Neural cell (in vitro differentiated cells): ENCODE results near the gene BTG1. TPM values are rescaled to one million over a fixed set of nuclear protein-coding genes. Genes with fewer than 3 reads are reported as not detected.

Source experiments
- H2AFZ ChIP-seq: fragments of 200-600, 300-800 bp; sonication (generic), shearing (Covaris generic); 2 replicates; pipeline ENCODE4 v1.6.0; 2014; ENCODE audit warnings: low read depth, mild to moderate bottlenecking, antibody characterized with exemption, low read length, moderate library complexity
- H3F3A ChIP-seq: fragments of 200-600 bp; shearing (Covaris generic); 2 replicates; pipeline ENCODE4 v1.6.1; 2016; ENCODE audit warnings: mild to moderate bottlenecking, moderate library complexity, mixed read lengths, antibody characterized with exemption, low read length; ENCODE audit not compliant: insufficient read depth, poor library complexity, severe bottlenecking
- H3K27ac ChIP-seq: fragments of 200-600, 300-800 bp; sonication (generic), shearing (Covaris generic); 2 replicates; pipeline ENCODE4 v1.5.1; 2014; ENCODE audit warnings: mild to moderate bottlenecking, low read length, moderate library complexity
- H3K27me3 ChIP-seq: fragments of 300-800, 200-600 bp; sonication (generic), shearing (Covaris generic); 2 replicates; pipeline ENCODE4 v1.6.0; 2014; ENCODE audit warnings: mild to moderate bottlenecking, low read depth, low read length, moderate library complexity; ENCODE audit not compliant: insufficient read depth
- H3K36me3 ChIP-seq: fragments of 300-800, 200-600 bp; sonication (generic), shearing (Covaris generic); 2 replicates; pipeline ENCODE4 v1.5.1; 2014; ENCODE audit warnings: mild to moderate bottlenecking, antibody characterized with exemption, low read length, moderate library complexity; ENCODE audit not compliant: insufficient read depth
- H3K4me2 ChIP-seq: fragments of 300-800, 200-600 bp; sonication (generic), shearing (Covaris generic); 2 replicates; pipeline ENCODE4 v1.6.0; 2014; ENCODE audit warnings: mild to moderate bottlenecking, low read length
- H3K4me3 ChIP-seq: fragments of 300-800, 200-600 bp; sonication (generic), shearing (Covaris generic); 2 replicates; pipeline ENCODE4 v1.5.1; 2014; ENCODE audit warnings: mild to moderate bottlenecking, low read length, moderate library complexity
- H3K79me2 ChIP-seq: fragments of 200-600 bp; shearing (Covaris generic); replicated peaks from 2 replicates; pipeline ENCODE4 v1.6.0; 2014; ENCODE audit warnings: mild to moderate bottlenecking, low read length, moderate library complexity; ENCODE audit not compliant: insufficient read depth
- H3K9ac ChIP-seq: fragments of 300-800, 200-600 bp; sonication (generic), shearing (Covaris generic); 2 replicates; pipeline ENCODE4 v1.6.1; 2016; ENCODE audit warnings: mild to moderate bottlenecking, low read length, mixed read lengths
- H3K9me2 ChIP-seq: fragments of 200-600 bp; shearing (Covaris generic); 2 replicates; pipeline ENCODE4 v1.6.1; 2016; ENCODE audit warnings: mild to moderate bottlenecking, low read length, mixed read lengths; ENCODE audit not compliant: insufficient read depth
- H3K9me3 ChIP-seq: fragments of 200-600, 300-800 bp; sonication (generic), shearing (Covaris generic); 2 replicates; pipeline ENCODE4 v1.6.1; 2016; ENCODE audit warnings: mild to moderate bottlenecking, mixed run types, low read length, moderate library complexity, mixed read lengths
- H4K20me1 ChIP-seq: fragments of 200-600 bp; shearing (Covaris generic); 2 replicates; pipeline ENCODE4 v1.6.1; 2016; ENCODE audit warnings: mild to moderate bottlenecking, mixed run types; ENCODE audit not compliant: insufficient read depth
- EP300 ChIP-seq: fragments of 450-650 bp; conservative IDR thresholded peaks from 2 replicates; pipeline ENCODE4 v1.6.1; 2014; ENCODE audit warnings: antibody characterized with exemption, mild to moderate bottlenecking, moderate library complexity; ENCODE audit not compliant: poor library complexity, severe bottlenecking
- EZH2 ChIP-seq: fragments of 200-600, 300-800 bp; shearing (Covaris generic), sonication (generic); IDR thresholded peaks from 2 replicates; pipeline ENCODE4 v1.6.1; 2014; ENCODE audit warnings: antibody characterized with exemption, low read length, borderline replicate concordance, mild to moderate bottlenecking; ENCODE audit not compliant: insufficient read depth, poor library complexity, severe bottlenecking
- MXI1 ChIP-seq: fragments of 450-650 bp; conservative IDR thresholded peaks from 2 replicates; pipeline ENCODE4 v1.6.1; 2014; ENCODE audit warnings: antibody characterized with exemption, mild to moderate bottlenecking; ENCODE audit not compliant: poor library complexity, severe bottlenecking
- RAD21 ChIP-seq: fragments of 450-650 bp; conservative IDR thresholded peaks from 2 replicates; pipeline ENCODE4 v1.6.1; 2014; ENCODE audit warnings: antibody characterized with exemption, mild to moderate bottlenecking, moderate library complexity
- SMC3 ChIP-seq: fragments of 450-650 bp; conservative IDR thresholded peaks from 2 replicates; pipeline ENCODE4 v1.6.1; 2014; ENCODE audit warnings: antibody characterized with exemption, mild to moderate bottlenecking, moderate library complexity; ENCODE audit not compliant: poor library complexity
- polyA plus RNA-seq: library from polyadenylated mRNA; depleted of rRNA; stranded (reverse); fragments of >200 nt; gene quantifications from 2 replicates; pipeline ENCODE4 v1.2.3, GENCODE V29; 2014
- TF ChIP-seq, protein P1 (sequence below): IDR thresholded peaks from 2 replicates; pipeline ENCODE4 v1.6.1; 2012; ENCODE audit warnings: borderline replicate concordance
- TF ChIP-seq, protein P2 (sequence below): fragments of 450-650 bp; IDR thresholded peaks from 2 replicates; pipeline ENCODE4 v1.5.1; 2014; ENCODE audit warnings: antibody characterized with exemption, mild to moderate bottlenecking, moderate library complexity; ENCODE audit not compliant: poor library complexity, severe bottlenecking

The BTG1 gene
- polyA plus RNA-seq, 1 donor from 2014 or later = 12.9 TPM

DNA sequence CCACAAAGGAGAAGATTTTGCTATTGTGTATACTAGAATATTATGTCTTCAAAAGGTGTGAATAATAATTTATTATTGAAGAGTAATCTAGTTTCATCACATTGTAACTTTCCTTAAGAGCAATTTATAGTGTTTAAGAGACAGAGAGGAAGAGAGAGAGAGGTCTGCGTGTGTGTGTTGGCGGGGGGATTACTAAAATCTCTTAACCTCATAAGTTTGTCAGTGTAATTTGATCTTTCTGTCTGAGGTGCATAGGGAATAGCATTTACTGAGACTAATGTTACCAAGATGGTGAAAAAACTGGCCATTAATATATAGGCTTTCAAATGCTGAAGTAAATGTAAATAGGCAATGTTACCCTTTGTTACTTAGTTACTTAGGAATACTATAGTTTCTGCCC, 48.2 kb upstream of the BTG1 start:
- TF ChIP-seq EZH2 (no peak), EP300 (no peak)
- TF ChIP-seq, protein P1, sequence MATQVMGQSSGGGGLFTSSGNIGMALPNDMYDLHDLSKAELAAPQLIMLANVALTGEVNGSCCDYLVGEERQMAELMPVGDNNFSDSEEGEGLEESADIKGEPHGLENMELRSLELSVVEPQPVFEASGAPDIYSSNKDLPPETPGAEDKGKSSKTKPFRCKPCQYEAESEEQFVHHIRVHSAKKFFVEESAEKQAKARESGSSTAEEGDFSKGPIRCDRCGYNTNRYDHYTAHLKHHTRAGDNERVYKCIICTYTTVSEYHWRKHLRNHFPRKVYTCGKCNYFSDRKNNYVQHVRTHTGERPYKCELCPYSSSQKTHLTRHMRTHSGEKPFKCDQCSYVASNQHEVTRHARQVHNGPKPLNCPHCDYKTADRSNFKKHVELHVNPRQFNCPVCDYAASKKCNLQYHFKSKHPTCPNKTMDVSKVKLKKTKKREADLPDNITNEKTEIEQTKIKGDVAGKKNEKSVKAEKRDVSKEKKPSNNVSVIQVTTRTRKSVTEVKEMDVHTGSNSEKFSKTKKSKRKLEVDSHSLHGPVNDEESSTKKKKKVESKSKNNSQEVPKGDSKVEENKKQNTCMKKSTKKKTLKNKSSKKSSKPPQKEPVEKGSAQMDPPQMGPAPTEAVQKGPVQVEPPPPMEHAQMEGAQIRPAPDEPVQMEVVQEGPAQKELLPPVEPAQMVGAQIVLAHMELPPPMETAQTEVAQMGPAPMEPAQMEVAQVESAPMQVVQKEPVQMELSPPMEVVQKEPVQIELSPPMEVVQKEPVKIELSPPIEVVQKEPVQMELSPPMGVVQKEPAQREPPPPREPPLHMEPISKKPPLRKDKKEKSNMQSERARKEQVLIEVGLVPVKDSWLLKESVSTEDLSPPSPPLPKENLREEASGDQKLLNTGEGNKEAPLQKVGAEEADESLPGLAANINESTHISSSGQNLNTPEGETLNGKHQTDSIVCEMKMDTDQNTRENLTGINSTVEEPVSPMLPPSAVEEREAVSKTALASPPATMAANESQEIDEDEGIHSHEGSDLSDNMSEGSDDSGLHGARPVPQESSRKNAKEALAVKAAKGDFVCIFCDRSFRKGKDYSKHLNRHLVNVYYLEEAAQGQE = no peak
- Histone ChIP-seq H3K79me2 (no peaks in the 10 kb centered on the region), H2AFZ (no peak overlapping the region), H3K9me2 (no peaks in the 10 kb centered on the region), H3K4me2 (no peak overlapping the region), H3K9ac (no peak overlapping the region), H3K27me3 (no peaks in the 10 kb centered on the region), H3K36me3 (no peaks in the 10 kb centered on the region), H4K20me1 (no peaks in the 10 kb centered on the region), H3F3A (no peaks in the 10 kb centered on the region), H3K4me3 (no peak overlapping the region), H3K9me3 (no peaks in the 10 kb centered on the region), H3K27ac (no peak overlapping the region)

DNA sequence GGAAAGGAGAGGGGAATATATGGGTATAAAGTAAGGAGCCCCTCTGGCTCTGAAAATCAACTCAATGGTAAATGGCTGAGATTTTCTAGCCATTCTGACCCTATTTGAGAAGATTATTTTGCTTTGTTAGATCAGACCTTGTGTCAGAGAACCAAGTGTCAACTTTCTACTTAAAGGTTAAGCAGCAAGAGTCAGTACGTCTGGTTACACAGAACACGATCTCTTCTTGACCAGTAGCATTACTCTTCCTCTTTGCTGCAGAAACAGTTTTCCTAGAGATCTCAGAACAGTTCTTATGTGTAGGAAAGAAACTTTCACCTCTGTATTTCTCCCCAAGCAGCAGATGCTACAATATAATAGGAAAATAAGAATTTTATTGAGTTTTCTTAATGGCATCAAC, 47.4 kb upstream of the BTG1 start:
- TF ChIP-seq RAD21 = no peak
- TF ChIP-seq SMC3 = no peak
- TF ChIP-seq, protein P2, sequence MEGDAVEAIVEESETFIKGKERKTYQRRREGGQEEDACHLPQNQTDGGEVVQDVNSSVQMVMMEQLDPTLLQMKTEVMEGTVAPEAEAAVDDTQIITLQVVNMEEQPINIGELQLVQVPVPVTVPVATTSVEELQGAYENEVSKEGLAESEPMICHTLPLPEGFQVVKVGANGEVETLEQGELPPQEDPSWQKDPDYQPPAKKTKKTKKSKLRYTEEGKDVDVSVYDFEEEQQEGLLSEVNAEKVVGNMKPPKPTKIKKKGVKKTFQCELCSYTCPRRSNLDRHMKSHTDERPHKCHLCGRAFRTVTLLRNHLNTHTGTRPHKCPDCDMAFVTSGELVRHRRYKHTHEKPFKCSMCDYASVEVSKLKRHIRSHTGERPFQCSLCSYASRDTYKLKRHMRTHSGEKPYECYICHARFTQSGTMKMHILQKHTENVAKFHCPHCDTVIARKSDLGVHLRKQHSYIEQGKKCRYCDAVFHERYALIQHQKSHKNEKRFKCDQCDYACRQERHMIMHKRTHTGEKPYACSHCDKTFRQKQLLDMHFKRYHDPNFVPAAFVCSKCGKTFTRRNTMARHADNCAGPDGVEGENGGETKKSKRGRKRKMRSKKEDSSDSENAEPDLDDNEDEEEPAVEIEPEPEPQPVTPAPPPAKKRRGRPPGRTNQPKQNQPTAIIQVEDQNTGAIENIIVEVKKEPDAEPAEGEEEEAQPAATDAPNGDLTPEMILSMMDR = no peak
- H4K20me1 ChIP-seq = no peaks in the 10 kb centered on the region
- no peaks in the 10 kb centered on the region for H3K27me3 ChIP-seq
- H3K27ac ChIP-seq = no peak overlapping the region
- H3K4me2 ChIP-seq = no peak overlapping the region
- H3K79me2 ChIP-seq = no peaks in the 10 kb centered on the region
- no peaks in the 10 kb centered on the region for H3K9me3 ChIP-seq
- no peak overlapping the region for H3K4me3 ChIP-seq
- no peak overlapping the region for H2AFZ ChIP-seq
- H3F3A ChIP-seq = no peaks in the 10 kb centered on the region
- H3K36me3 ChIP-seq = no peaks in the 10 kb centered on the region
- H3K9me2 ChIP-seq = no peaks in the 10 kb centered on the region
- H3K9ac ChIP-seq = no peak overlapping the region

DNA sequence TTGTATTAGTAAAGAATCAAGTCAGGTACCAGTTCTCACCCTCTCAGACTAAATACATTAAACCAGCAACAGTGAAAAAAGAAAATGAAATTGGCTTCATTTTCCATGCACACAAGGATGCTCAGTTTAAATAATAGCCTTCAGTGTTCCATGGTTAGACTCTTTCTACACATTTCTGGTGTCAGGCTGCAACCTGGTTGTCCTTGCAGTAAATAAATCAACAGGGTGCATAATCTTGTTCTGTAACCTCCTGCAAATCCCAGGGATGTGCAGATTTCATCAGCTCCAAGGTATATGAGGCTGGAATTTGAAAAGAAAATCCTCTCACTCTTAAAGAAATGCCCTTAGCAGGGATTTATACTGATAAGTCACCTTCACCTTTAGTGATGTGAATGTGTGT, 46.7 kb upstream of the BTG1 start:
- Histone ChIP-seq H2AFZ (no peak overlapping the region), H3K4me3 (no peak overlapping the region), H3K9me2 (no peaks in the 10 kb centered on the region), H3K4me2 (no peak overlapping the region), H3K9ac (no peak overlapping the region), H3F3A (no peaks in the 10 kb centered on the region), H3K27me3 (no peaks in the 10 kb centered on the region), H3K36me3 (no peaks in the 10 kb centered on the region), H4K20me1 (no peaks in the 10 kb centered on the region), H3K27ac (no peak overlapping the region), H3K9me3 (no peaks in the 10 kb centered on the region), H3K79me2 (no peaks in the 10 kb centered on the region)
- TF ChIP-seq MXI1 (no peak), EP300 (no peak)
